ENCODE measurements around the gene ITGBL1.

ITGBL1 gene

GRCh38 chr13:101747039-101747438 is 294.6 kb downstream of the ITGBL1 start:
- DNase-seq = no peak

GRCh38 chr13:101749584-101749983 is 297.1 kb downstream of the ITGBL1 start:
- Histone ChIP-seq H3K36me3 (no peaks in the 10 kb centered on the region), H3K4me1 (no peaks in the 10 kb centered on the region; the same call in 1 of the 2 replicates), H3K4me3 (ENCODE audit: low read depth, low read length) (no peak overlapping the region), H3K27me3 (no peaks in the 10 kb centered on the region), H3K9me3 (no peaks in the 10 kb centered on the region)
- no peak for DNase-seq
- no peak for TF ChIP-seq CTCF (IDR thresholded peaks at IDR 0.05; ENCODE audit: low read depth, low read length)

More at GRCh38 chr13:101747039-101747438, 294.6 kb downstream of the ITGBL1 start:
- Histone ChIP-seq H3K36me3 (no peaks in the 10 kb centered on the region), H3K4me1 (no peaks in the 10 kb centered on the region; the same call in 1 of the 2 replicates), H3K4me3 (ENCODE audit: low read depth, low read length) (no peak overlapping the region), H3K27me3 (no peaks in the 10 kb centered on the region), H3K9me3 (no peaks in the 10 kb centered on the region)
- no peak for TF ChIP-seq CTCF (IDR thresholded peaks at IDR 0.05; ENCODE audit: low read depth, low read length)

- Histone ChIP-seq H3K27me3 (no peaks in the 10 kb centered on the region), H3K9me3 (no peaks in the 10 kb centered on the region), H3K4me3 (ENCODE audit: low read depth, low read length) (no peak overlapping the region), H3K36me3 (no peaks in the 10 kb centered on the region), H3K4me1 (no peaks in the 10 kb centered on the region; the same call in 1 of the 2 replicates)
- TF ChIP-seq CTCF (IDR thresholded peaks at IDR 0.05; ENCODE audit: low read depth, low read length) = no peak
- peak; percentile 35 for DNase-seq
These were observed 299.0 kb downstream of the ITGBL1 start for GRCh38 chr13:101751488-101751887.

- no peaks in the 10 kb centered on the region for H3K27me3 ChIP-seq
- H3K4me3 ChIP-seq (ENCODE audit: low read depth, low read length) = no peak overlapping the region
- no peaks in the 10 kb centered on the region; the same call in 1 of the 2 replicates for H3K4me1 ChIP-seq
- H3K9me3 ChIP-seq = no peaks in the 10 kb centered on the region
- H3K36me3 ChIP-seq = no peaks in the 10 kb centered on the region
- no peak for DNase-seq
- no peak for TF ChIP-seq CTCF (IDR thresholded peaks at IDR 0.05; ENCODE audit: low read depth, low read length)
These were observed 300.0 kb downstream of the ITGBL1 start for GRCh38 chr13:101752432-101752831.

- no peak for TF ChIP-seq CTCF (IDR thresholded peaks at IDR 0.05; ENCODE audit: low read depth, low read length)
These were observed 302.9 kb downstream of the ITGBL1 start for GRCh38 chr13:101755228-101755887.

GRCh38 chr13:101757446-101758039 is 305.1 kb downstream of the ITGBL1 start:
- TF ChIP-seq CTCF (IDR thresholded peaks at IDR 0.05; ENCODE audit: low read depth, low read length) = peak; percentile 63
- no peak for DNase-seq
- Histone ChIP-seq H3K27me3 (no peaks in the 10 kb centered on the region; the same call in 1 of the 2 replicates), H3K4me3 (ENCODE audit: low read depth, low read length) (no peak overlapping the region), H3K36me3 (no peaks in the 10 kb centered on the region), H3K9me3 (no peaks in the 10 kb centered on the region), H3K4me1 (no peaks in the 10 kb centered on the region)

More at GRCh38 chr13:101755228-101755887, 302.9 kb downstream of the ITGBL1 start:
- no peak for DNase-seq
- Histone ChIP-seq H3K4me3 (ENCODE audit: low read depth, low read length) (no peak overlapping the region), H3K36me3 (no peaks in the 10 kb centered on the region), H3K4me1 (no peaks in the 10 kb centered on the region; the same call in 1 of the 2 replicates), H3K9me3 (no peaks in the 10 kb centered on the region), H3K27me3 (no peaks in the 10 kb centered on the region)
